GM18907 (cell line): ENCODE results near the gene MED14.

Experiments used
- ATAC-seq: cut with Tn5 transposase; IDR thresholded peaks from one replicate; pipeline ENCODE4 v1.9.1; 2021; ENCODE audit warnings: mild to moderate bottlenecking, moderate library complexity; ENCODE audit not compliant: unreplicated experiment

The MED14 gene

GRCh38 chrX:40729598-40730584 is 5.5 kb downstream of the MED14 start:
- ATAC-seq: no peak

DNA sequence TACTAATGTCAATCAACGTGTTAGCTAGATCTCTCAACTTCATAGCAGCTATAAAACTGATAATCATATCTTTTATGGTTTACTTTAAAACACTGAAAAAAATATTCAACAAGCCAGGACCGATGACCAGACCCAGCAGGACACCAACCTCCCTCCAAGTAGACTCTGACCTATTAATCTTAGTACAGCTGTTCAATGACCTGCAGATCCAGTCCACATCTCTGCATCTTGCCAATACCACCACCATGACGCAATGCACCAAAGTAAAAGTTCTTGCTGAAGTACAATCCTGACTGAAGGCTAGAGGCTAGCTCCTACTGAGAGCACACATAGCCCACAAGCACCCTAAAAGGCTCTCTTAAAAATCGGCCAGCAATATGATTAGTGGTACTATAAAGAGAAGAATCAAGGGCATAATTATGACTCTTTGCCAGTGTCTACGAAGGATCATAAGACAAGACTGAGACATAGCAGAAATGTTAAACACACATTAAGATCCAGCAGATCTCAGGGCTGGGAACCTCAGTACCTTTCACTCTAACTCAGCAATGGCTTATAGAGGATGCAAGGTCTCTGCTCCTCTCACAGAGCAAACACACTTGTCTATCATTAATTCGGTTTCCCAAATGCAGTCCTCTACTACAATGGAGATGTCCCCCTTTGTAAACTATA is 7.6 kb downstream of the MED14 start:
- no peak for ATAC-seq

DNA sequence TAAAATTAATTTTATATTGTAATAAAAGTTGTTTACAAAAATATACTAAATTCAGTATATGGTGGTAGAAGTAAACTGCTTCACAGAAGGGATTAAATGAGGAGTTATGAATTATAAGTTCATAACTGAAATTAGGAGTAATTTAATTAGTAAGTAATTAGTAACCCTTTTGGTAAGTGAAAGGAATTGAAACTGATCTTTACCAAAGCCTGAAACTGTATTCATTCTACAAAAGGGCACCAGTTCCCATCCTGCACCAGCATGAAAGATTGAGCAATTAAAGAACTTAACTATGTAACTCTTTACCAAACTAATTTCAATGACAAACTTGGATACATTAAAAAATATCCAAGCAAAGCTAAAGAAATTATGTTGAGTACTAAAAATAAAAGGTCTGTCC is 8.2 kb downstream of the MED14 start:
- ATAC-seq: no peak

DNA sequence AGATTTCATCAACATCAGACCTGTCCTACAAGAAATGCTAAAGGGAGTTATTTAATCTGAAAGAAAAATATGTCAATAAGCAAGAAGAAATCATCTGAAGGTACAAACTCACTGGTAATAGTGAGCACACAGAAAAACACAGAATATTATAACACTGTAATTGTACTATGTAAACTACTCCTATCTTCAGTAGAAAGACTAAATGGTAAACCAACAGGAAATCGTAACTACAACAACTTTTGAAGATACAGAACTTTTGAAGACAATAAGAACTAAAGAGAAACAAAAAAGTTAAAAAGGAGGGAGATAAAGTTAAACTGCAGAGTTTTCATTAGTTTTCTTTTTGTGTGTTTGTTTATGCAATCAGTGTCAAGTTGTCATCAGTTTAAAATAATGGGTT is 12.4 kb downstream of the MED14 start:
- ATAC-seq: no peak

- no peak for ATAC-seq
These were observed 13.7 kb downstream of the MED14 start for GRCh38 chrX:40721489-40722106.

- ATAC-seq: no peak
These were observed 14.6 kb downstream of the MED14 start for GRCh38 chrX:40720792-40721191.

DNA sequence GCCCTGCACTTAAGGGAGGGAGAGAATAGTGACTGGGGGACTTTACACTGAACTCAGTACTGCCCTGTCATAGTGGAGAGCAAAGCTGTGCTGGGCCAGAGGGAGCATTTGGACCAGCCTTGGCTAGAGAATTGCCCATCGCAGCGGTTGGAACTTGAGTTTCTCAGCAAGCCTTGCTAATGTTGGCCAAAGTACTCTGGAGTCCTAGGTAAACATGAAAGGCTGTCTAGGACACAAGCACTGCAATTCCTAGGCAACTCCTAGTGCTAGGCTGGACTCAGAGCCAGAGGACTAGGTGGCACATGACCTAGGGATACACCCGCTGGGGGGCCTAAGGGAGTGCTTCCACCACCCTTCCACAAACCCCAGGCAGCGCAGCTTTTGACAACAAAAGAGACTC is 15.0 kb downstream of the MED14 start:
- ATAC-seq: no peak

DNA sequence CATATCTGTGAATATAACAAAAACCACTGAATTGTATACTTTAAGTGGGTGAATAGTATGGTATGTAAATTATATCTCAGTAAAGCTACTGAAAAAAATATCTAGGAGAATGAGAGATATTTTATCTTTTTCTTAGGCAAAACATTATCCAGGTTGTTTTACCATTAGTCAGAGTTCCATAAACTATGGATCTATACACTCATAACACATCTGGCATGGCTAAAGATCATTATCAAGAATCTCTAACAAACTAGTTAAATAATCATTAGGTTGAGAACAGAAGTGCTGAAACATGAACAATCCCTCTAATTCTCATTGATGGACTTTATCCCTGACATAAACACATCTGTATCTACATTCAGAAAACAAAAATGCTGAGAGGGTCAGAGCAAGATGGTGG is 15.6 kb downstream of the MED14 start:
- ATAC-seq: no peak

- ATAC-seq: no peak
These were observed 16.1 kb downstream of the MED14 start for GRCh38 chrX:40719218-40719617.

GRCh38 chrX:40709395-40709794 is 25.9 kb downstream of the MED14 start:
- no peak for ATAC-seq

GRCh38 chrX:40705658-40706312 is 29.6 kb downstream of the MED14 start:
- no peak for ATAC-seq

- no peak for ATAC-seq
These were observed 34.6 kb downstream of the MED14 start for GRCh38 chrX:40700640-40701342.

DNA sequence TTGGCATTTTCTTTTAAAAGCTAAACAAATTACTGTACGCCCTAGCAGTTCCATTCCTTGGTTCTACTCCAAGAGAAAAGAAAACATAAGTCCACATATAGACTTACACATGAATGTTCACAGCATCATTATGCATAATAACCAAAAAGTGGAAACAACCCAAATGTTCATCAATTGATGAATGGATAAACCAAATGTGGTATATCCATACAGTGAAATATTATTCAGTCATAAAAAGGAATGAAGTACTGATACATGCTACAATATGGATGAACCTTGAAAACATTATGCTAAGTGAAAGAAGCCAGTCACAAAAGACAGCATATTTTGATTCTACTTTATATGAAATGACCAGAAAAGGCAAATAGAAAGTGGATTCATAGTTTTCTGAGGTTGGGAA is 36.5 kb downstream of the MED14 start:
- no peak for ATAC-seq

- ATAC-seq: no peak
These were observed 40.5 kb downstream of the MED14 start for GRCh38 chrX:40694802-40695201.

GRCh38 chrX:40688929-40689328 is 46.4 kb downstream of the MED14 start:
- no peak for ATAC-seq

DNA sequence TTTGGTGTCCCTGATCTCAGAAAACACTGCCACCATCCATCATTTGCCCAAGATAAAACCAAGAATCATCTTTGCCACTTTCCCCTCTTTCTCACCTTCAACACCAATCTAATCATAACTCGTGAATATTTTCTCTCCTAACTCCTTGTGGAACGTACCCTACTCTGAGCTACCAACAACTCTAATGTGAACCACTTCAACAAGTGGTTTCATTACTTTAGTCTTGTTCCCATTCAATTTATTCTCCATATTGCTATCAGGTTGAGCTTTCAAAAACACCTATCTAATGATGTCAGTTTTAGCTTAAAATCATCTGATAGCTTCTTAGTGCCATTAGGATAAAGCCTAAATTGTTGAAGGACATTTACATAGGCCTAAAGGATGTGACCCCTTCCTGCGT is 48.2 kb downstream of the MED14 start:
- ATAC-seq: no peak

DNA sequence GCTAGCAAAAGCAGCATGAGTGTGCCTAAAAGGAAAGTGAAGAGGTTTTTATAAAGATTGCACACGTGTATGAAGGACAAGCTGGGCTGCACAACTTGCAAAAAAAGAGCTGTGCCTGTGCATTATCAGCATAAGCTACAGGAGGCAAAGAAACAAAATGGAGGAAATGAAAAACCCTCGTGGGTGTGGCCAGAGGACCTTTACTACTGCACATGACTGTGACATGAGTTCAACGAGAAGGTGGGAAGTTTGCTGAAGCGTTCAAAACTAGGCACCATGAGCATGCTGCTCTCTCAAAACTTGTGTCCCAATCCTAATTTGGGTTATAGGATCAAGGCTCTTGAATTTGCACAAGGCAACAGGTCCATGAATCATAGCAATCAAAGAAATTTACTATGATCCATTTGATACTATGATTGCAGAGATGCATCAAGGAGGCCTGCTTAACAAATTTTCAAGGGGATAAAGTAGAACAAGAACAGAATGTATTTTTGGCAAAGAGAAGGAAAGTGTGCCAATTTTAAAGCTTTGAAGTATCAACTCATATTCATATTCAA is 49.9 kb downstream of the MED14 start:
- no peak for ATAC-seq

GRCh38 chrX:40684092-40684491 is 51.2 kb downstream of the MED14 start:
- ATAC-seq: no peak

GRCh38 chrX:40683245-40683644 is 52.1 kb downstream of the MED14 start:
- ATAC-seq: no peak

DNA sequence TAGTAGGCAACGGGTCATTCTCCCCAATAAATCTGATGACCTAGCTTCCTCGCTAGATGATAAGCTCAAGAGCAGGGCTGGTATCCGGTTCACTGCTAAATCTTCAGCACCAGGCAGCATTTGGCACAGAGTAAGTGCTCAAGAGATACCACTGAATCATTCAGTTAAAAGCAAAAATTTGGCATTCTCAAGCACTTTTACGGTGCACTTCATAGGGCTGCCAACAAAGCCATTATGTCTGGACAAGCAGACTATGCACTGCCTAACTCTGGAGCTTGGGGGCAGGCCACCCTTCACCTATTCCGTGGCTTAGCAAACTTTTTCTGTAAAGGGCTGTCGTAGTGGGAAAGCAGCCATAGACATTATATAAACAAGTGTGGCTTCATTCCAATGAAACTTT is 64.2 kb downstream of the MED14 start:
- no peak for ATAC-seq
